SK-N-SH (cell line): ENCODE data around the gene PPFIBP2.
"Not testable (repeated sequence)": the region's sequence is repeated elsewhere in the genome, so short reads cannot be mapped to it uniquely, and the experiment has no call there.

Experiments
- CHD2 ChIP-seq: fragments of 150-350 bp; IDR thresholded peaks from 2 replicates; pipeline ENCODE4 v1.6.1; 2018; ENCODE audit warnings: low read length; ENCODE audit not compliant: partially characterized antibody
- CTCF ChIP-seq: fragments of 200-600 bp; sonication (generic); IDR thresholded peaks from 2 replicates; pipeline ENCODE4 v1.6.1; 2017; ENCODE audit warnings: antibody characterized with exemption, mild to moderate bottlenecking, moderate library complexity
- ELF1 ChIP-seq: IDR thresholded peaks from 2 replicates; pipeline ENCODE4 v1.4.0; 2012
- EZH2phosphoT487 ChIP-seq: fragments of 200-600 bp; sonication (generic); IDR thresholded peaks from 2 replicates; pipeline ENCODE4 v1.6.1; 2017; ENCODE audit warnings: low read depth, mixed run types, mild to moderate bottlenecking, antibody characterized with exemption, moderate library complexity, borderline replicate concordance
- FOSL2 ChIP-seq: IDR thresholded peaks from 2 replicates; pipeline ENCODE4 v1.4.0; 2012; ENCODE audit warnings: low read depth, mild to moderate bottlenecking, moderate library complexity, borderline replicate concordance
- MAX ChIP-seq: IDR thresholded peaks from 2 replicates; pipeline ENCODE4 v1.4.0; 2012; ENCODE audit warnings: low read depth
- MXI1 ChIP-seq: IDR thresholded peaks from 2 replicates; pipeline ENCODE4 v1.6.1; 2012; ENCODE audit warnings: mild to moderate bottlenecking, low read depth, low read length, improper control_type of control experiment
- NRF1 ChIP-seq: IDR thresholded peaks from 2 replicates; pipeline ENCODE4 v1.6.1; 2012; ENCODE audit warnings: low read depth, mild to moderate bottlenecking, low read length
- POLR2AphosphoS5 ChIP-seq: IDR thresholded peaks from 2 replicates; pipeline ENCODE4 v1.6.1; 2012; ENCODE audit warnings: low read depth, low read length
- RCOR1 ChIP-seq: fragments of 150-350 bp; IDR thresholded peaks from 2 replicates; pipeline ENCODE4 v1.6.1; 2017; ENCODE audit warnings: antibody characterized with exemption, low read length
- REST ChIP-seq: IDR thresholded peaks from 2 replicates; pipeline ENCODE4 v1.6.1; 2012; ENCODE audit warnings: mild to moderate bottlenecking, low read depth, low read length, moderate library complexity
- TCF12 ChIP-seq: IDR thresholded peaks from 2 replicates; pipeline ENCODE4 v1.4.0; 2012
- TEAD4 ChIP-seq: IDR thresholded peaks from 2 replicates; pipeline ENCODE4 v1.4.0; 2012; ENCODE audit warnings: mild to moderate bottlenecking, borderline replicate concordance; ENCODE audit not compliant: insufficient read depth
- YY1 ChIP-seq: IDR thresholded peaks from 2 replicates; pipeline ENCODE4 v1.4.0; 2012; ENCODE audit warnings: low read depth, mild to moderate bottlenecking

- not testable (repeated sequence) for TF ChIP-seq FOSL2, CTCF, MXI1, MAX, REST, POLR2AphosphoS5, TCF12, TEAD4, EZH2phosphoT487, ELF1, YY1, RCOR1, CHD2, NRF1
Observed at GRCh38 chr11:7517743-7518142, 3.9 kb downstream of the PPFIBP2 start.
